HEK293T (cell line): ENCODE results near the gene RPL32.
A peak's percentile ranks its signal among the peaks of the same experiment; 100 is the strongest.
"Not testable (repeated sequence)": the region's sequence is repeated elsewhere in the genome, so short reads cannot be mapped to it uniquely, and the experiment has no call there.

Experiments used
- CTCF ChIA-PET: fragments of 350-600 bp; formaldehyde crosslinking; extraction: SDS; loops from one replicate; lab custom pipeline; 2021; ENCODE audit warnings: antibody characterized with exemption, inconsistent platforms; lab: Yijun Ruan, JAX
- POLR2A ChIA-PET: fragments of 350-600 bp; formaldehyde crosslinking; extraction: SDS; loops from one replicate; lab custom pipeline; 2020; ENCODE audit warnings: antibody characterized with exemption, inconsistent platforms; lab: Yijun Ruan, JAX
- DNase-seq: peaks from one replicate; pipeline ENCODE4 v3.0.0; 2012; ENCODE audit warnings: mixed read lengths; ENCODE audit errors: extremely low spot score
- ARNT ChIP-seq: fragments of 450-650 bp; IDR thresholded peaks from 2 replicates; pipeline ENCODE4 v1.6.1; 2017; ENCODE audit warnings: mild to moderate bottlenecking
- BHLHE40 ChIP-seq: fragments of 450-650 bp; IDR thresholded peaks from 2 replicates; pipeline ENCODE4 v1.6.1; 2016; ENCODE audit warnings: mild to moderate bottlenecking, moderate library complexity, borderline replicate concordance
- CTBP1 ChIP-seq: fragments of 450-650 bp; IDR thresholded peaks from 2 replicates; pipeline ENCODE4 v1.6.1; 2016; ENCODE audit warnings: borderline replicate concordance
- ELF4 ChIP-seq: fragments of 450-650 bp; IDR thresholded peaks from 2 replicates; pipeline ENCODE4 v1.6.1; 2017; ENCODE audit warnings: antibody characterized with exemption
- FOXA1 ChIP-seq: fragments of 450-650 bp; IDR thresholded peaks from 2 replicates; pipeline ENCODE4 v1.6.1; 2016; ENCODE audit warnings: mild to moderate bottlenecking
- FOXK2 ChIP-seq: fragments of 450-650 bp; IDR thresholded peaks from 2 replicates; pipeline ENCODE4 v1.6.1; 2016; ENCODE audit warnings: mild to moderate bottlenecking
- FOXM1 ChIP-seq: fragments of 450-650 bp; IDR thresholded peaks from 2 replicates; pipeline ENCODE4 v1.6.1; 2017; ENCODE audit warnings: mild to moderate bottlenecking, borderline replicate concordance
- HDGF ChIP-seq: fragments of 450-650 bp; IDR thresholded peaks from 2 replicates; pipeline ENCODE4 v1.6.1; 2017; ENCODE audit warnings: antibody characterized with exemption, borderline replicate concordance
- L3MBTL2 ChIP-seq: fragments of 450-650 bp; conservative IDR thresholded peaks from 2 replicates; pipeline ENCODE4 v1.6.1; 2016; ENCODE audit warnings: mild to moderate bottlenecking
- LEF1 ChIP-seq: fragments of 450-650 bp; IDR thresholded peaks from 2 replicates; pipeline ENCODE4 v1.6.1; 2017; ENCODE audit warnings: mild to moderate bottlenecking, borderline replicate concordance
- NFRKB ChIP-seq: fragments of 450-650 bp; IDR thresholded peaks from 2 replicates; pipeline ENCODE4 v1.6.1; 2016; ENCODE audit warnings: mild to moderate bottlenecking, moderate library complexity
- PKNOX1 ChIP-seq: fragments of 450-650 bp; IDR thresholded peaks from 2 replicates; pipeline ENCODE4 v1.6.1; 2016
- SP1 ChIP-seq: fragments of 450-650 bp; IDR thresholded peaks from 2 replicates; pipeline ENCODE4 v1.6.1; 2017
- SUZ12 ChIP-seq: fragments of 450-650 bp; IDR thresholded peaks from 2 replicates; pipeline ENCODE4 v1.6.1; 2016; ENCODE audit warnings: mild to moderate bottlenecking
- TARDBP ChIP-seq: fragments of 450-650 bp; IDR thresholded peaks from 2 replicates; pipeline ENCODE4 v1.6.1; 2016
- ZNF384 ChIP-seq: fragments of 450-650 bp; IDR thresholded peaks from 2 replicates; pipeline ENCODE4 v1.6.1; 2016

Gene RPL32

GRCh38 chr3:12796171-12797123, 44.9 kb downstream of the RPL32 start, which contains the start of gene CAND2:
Gene CAND2, plus strand, starts transcription at chr3:12796680. Its CDS starts 41 bp downstream, at chr3:12796721.
- peak; percentile 74 for DNase-seq
- ChIA-PET CTCF (interaction anchor here (1.0 to 1.8 kb wide), 3 partner anchors 9 to 46 kb away, joined by 3 to 8 read pairs (median 5); no protein-coding TSS in a partner anchor), POLR2A (interaction anchor here (0.8 to 2.3 kb wide), 7 partner anchors 9 to 45 kb away, joined by 3 to 12 read pairs (median 3); partner anchors contain the start of gene RPL32)
- no peak for TF ChIP-seq FOXM1
- TF ChIP-seq PKNOX1 = no peak
- no peak for TF ChIP-seq ZNF384
- no peak for TF ChIP-seq ELF4
- TF ChIP-seq L3MBTL2 = peak; percentile 61; the same call in 1 of the 2 replicates

GRCh38 chr3:12793701-12794100, 47.7 kb downstream of the RPL32 start:
- ChIA-PET POLR2A (no interaction called here), CTCF (no interaction called here)
- no peak for TF ChIP-seq TARDBP
- no peak for TF ChIP-seq ELF4
- no peak for TF ChIP-seq BHLHE40
- no peak for TF ChIP-seq HDGF
- TF ChIP-seq SP1 = no peak
- TF ChIP-seq LEF1 = no peak

GRCh38 chr3:12791430-12791829, 49.9 kb downstream of the RPL32 start:
- ChIA-PET CTCF (interaction anchor here (0.6 kb wide), 1 partner anchor 15 kb away, joined by 3 read pairs; no protein-coding TSS in a partner anchor), POLR2A (no interaction called here)
- no peak for DNase-seq
- TF ChIP-seq ELF4 (no peak), ZNF384 (no peak), TARDBP (no peak), LEF1 (no peak), CTBP1 (no peak), FOXM1 (no peak), SUZ12 (no peak), FOXA1 (no peak), BHLHE40 (no peak), FOXK2 (no peak), HDGF (no peak), NFRKB (no peak), ARNT (no peak), PKNOX1 (no peak), SP1 (no peak), L3MBTL2 (no peak)

More at GRCh38 chr3:12793701-12794100, 47.7 kb downstream of the RPL32 start:
- no peak for DNase-seq

- POLR2A ChIA-PET = interaction anchor here (0.7 kb wide), 1 partner anchor 9 kb away, joined by 3 read pairs; the partner anchor contains the start of gene CAND2
- DNase-seq = not testable (repeated sequence)
- CTCF ChIA-PET = interaction anchor here (0.6 to 2.0 kb wide), 6 partner anchors 9 to 54 kb away, joined by 3 to 8 read pairs (median 5); partner anchors contain the start of genes CAND2 and RPL32
These were observed 53.2 kb downstream of the RPL32 start for GRCh38 chr3:12787967-12788690.

- CTCF ChIA-PET = interaction anchor here (1.0 to 2.0 kb wide), 5 partner anchors 9 to 54 kb away, joined by 3 to 8 read pairs (median 7); partner anchors contain the start of genes CAND2 and RPL32
- TF ChIP-seq PKNOX1 = 0 out of 2 replicates have a peak, but pooled peaks have one; percentile 45
- POLR2A ChIA-PET = interaction anchor here (0.7 kb wide), 1 partner anchor 9 kb away, joined by 3 read pairs; the partner anchor contains the start of gene CAND2
- DNase-seq = peak; percentile 25
These were observed 54.0 kb downstream of the RPL32 start for GRCh38 chr3:12787346-12787745.

- ChIA-PET CTCF (no interaction called here), POLR2A (no interaction called here)
- DNase-seq = no peak
- TF ChIP-seq TARDBP = no peak
- TF ChIP-seq FOXK2 = no peak
- no peak for TF ChIP-seq L3MBTL2
- no peak for TF ChIP-seq LEF1
- TF ChIP-seq ARNT = no peak
- TF ChIP-seq FOXA1 = no peak
- no peak for TF ChIP-seq NFRKB
- TF ChIP-seq ELF4 = no peak
- no peak for TF ChIP-seq SP1
- no peak for TF ChIP-seq HDGF
- TF ChIP-seq FOXM1 = no peak
These were observed 56.3 kb downstream of the RPL32 start for GRCh38 chr3:12785096-12785495.
